T-cell (primary cell): Measurements from ENCODE around the gene MYH13. TPM values are rescaled to one million over a fixed set of nuclear protein-coding genes. Genes with fewer than 3 reads are reported as not detected.

ENCODE experiments used
- ATAC-seq, 4 experiments: fragments of 200-7000 bp in 3 of 4; fragments of 150-1000 bp in 1 of 4; cut with Tn5 transposase; replicated peaks in 1 of 4; 1 replicate in 3 of 4; 2 replicates in 1 of 4; pipeline ENCODE4 v1.10.0; 2021; ENCODE audit warnings: moderate library complexity in 3 of 4, mild to moderate bottlenecking in 2 of 4, moderate number of reproducible peaks in 1 of 4
- CTCF ChIA-PET, 2 donors: fragments of 300-600 bp; sonication (Branson Sonifier 250); formaldehyde crosslinking; loops; one replicate each; lab custom pipeline; 2022; ENCODE audit warnings: antibody characterized with exemption in 2 of 2; lab: Charles Lee
- POLR2A ChIA-PET, 2 donors: fragments of 300-600 bp; sonication (Branson Sonifier 250); formaldehyde crosslinking; loops; one replicate each; lab custom pipeline; 2022; ENCODE audit warnings: antibody characterized with exemption in 2 of 2; lab: Charles Lee
- DNase-seq, 35 experiments: peaks; one replicate each; pipeline versions ENCODE4 v3.0.0 to v3.0.0-alpha.2; 2013 to 2023
- H3K27ac ChIP-seq: one replicate; pipeline ENCODE4 v1.5.1; 2013; ENCODE audit warnings: low read length
- H3K27me3 ChIP-seq, 2 experiments: replicated peaks in 1 of 2; 1 replicate in 1 of 2; 2 replicates in 1 of 2; pipeline versions ENCODE4 v1.6.1 to v1.7.0; 2013; ENCODE audit warnings: low read length in 1 of 2, mixed read lengths in 1 of 2; ENCODE audit not compliant: control insufficient read depth in 2 of 2, insufficient read depth in 2 of 2; ENCODE audit errors: extremely low read depth in 1 of 2
- H3K36me3 ChIP-seq, 2 donors: 1 replicate in 1 of 2; 2 replicates in 1 of 2; pipeline versions ENCODE4 v1.6.1 to v1.7.0; 2013; ENCODE audit warnings: low read length in 1 of 2; ENCODE audit not compliant: control insufficient read depth in 2 of 2, insufficient read depth in 1 of 2; ENCODE audit errors: extremely low read depth in 1 of 2
- H3K4me1 ChIP-seq, 2 experiments: 1 replicate in 1 of 2; 2 replicates in 1 of 2; pipeline versions ENCODE4 v1.6.1 to v1.7.0; 2013; ENCODE audit warnings: low read length in 2 of 2, mixed read lengths in 1 of 2; ENCODE audit not compliant: insufficient read depth in 2 of 2, control insufficient read depth in 1 of 2; ENCODE audit errors: extremely low read depth in 1 of 2
- H3K4me3 ChIP-seq, 2 donors: 1 replicate in 1 of 2; 2 replicates in 1 of 2; pipeline versions ENCODE4 v1.5.1 to v1.7.0; 2013; ENCODE audit warnings: mild to moderate bottlenecking in 2 of 2, low read length in 1 of 2, moderate library complexity in 1 of 2; ENCODE audit not compliant: control insufficient read depth in 1 of 2; ENCODE audit errors: extremely low read depth in 1 of 2
- H3K9me3 ChIP-seq: 2 replicates; pipeline ENCODE4 v1.7.0; 2013
- H3K27ac Mint-ChIP-seq, 2 donors: one replicate each; pipeline ENCODE4 v1.8.0; 2020 to 2021; ENCODE audit warnings: mild to moderate bottlenecking in 2 of 2, mixed read lengths in 2 of 2
- H3K27me3 Mint-ChIP-seq, 2 donors: one replicate each; pipeline ENCODE4 v1.8.0; 2021 to 2022; ENCODE audit warnings: mixed read lengths in 2 of 2
- H3K36me3 Mint-ChIP-seq: one replicate; pipeline ENCODE4 v1.8.0; 2021; ENCODE audit warnings: mixed read lengths
- H3K4me1 Mint-ChIP-seq, 3 donors: one replicate each; pipeline ENCODE4 v1.8.0; 2020 to 2022; ENCODE audit warnings: mixed read lengths in 3 of 3, mild to moderate bottlenecking in 1 of 3
- H3K4me3 Mint-ChIP-seq, 3 donors: one replicate each; pipeline ENCODE4 v1.8.0; 2020 to 2022; ENCODE audit warnings: mild to moderate bottlenecking in 3 of 3, mixed read lengths in 3 of 3, moderate library complexity in 3 of 3
- H3K9me3 Mint-ChIP-seq, 3 donors: one replicate each; pipeline ENCODE4 v1.8.0; 2020 to 2022; ENCODE audit warnings: mixed read lengths in 3 of 3
- WGBS: methylation state at CpG from one replicate; pipeline ENCODE4 v1.1.5; 2013; ENCODE audit warnings: missing lambda C conversion rate; ENCODE audit not compliant: insufficient coverage; 5-methylcytosine and 5-hydroxymethylcytosine counted together
- total RNA-seq, 35 experiments: library from RNA in 6 of 35; stranded (reverse) in 6 of 35; fragments of 120-200 nt in 1 of 35; gene quantifications; one replicate each; pipeline versions ENCODE4 v1.2.1 to v1.2.4 and lab custom pipeline; 2013 to 2026

Gene MYH13
- total RNA-seq, 5 donors from 2014 or later (not counting 1 experiment from before 2014, with no cell fraction given) = not detected

DNA sequence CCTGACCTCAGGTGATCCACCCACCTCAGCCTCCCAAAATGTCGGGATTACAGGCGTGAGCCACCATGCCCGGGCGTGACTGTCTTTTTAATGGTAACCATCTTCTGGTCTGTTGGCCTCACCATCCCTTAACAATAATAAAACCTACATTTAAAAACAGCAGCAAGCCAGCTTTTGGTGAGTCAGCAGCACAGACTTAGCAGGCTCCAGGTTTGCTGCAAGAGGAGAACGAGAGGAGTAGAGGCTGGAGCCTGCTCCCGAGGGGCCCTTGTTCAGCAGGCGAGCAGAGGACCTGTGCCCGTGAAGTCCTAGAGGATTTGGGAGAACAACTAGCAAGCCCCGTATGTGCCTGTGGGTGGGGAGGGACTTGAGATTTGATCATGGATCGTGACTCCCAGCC is 35.7 kb downstream of the MYH13 start:
- no peaks in the 10 kb centered on the region for H3K36me3 ChIP-seq
- H3K36me3 Mint-ChIP-seq = no peaks in the 10 kb centered on the region
- H3K27ac Mint-ChIP-seq = no peak overlapping the region
- H3K27me3 ChIP-seq = no peaks in the 10 kb centered on the region
- POLR2A ChIA-PET = no interaction called here
- no peak overlapping the region for H3K27ac ChIP-seq
- H3K4me1 ChIP-seq = no peaks in the 10 kb centered on the region
- H3K4me3 ChIP-seq = no peak overlapping the region
- H3K9me3 Mint-ChIP-seq = no peaks in the 10 kb centered on the region
- H3K9me3 ChIP-seq = no peaks in the 10 kb centered on the region
- no peak for DNase-seq
- no peaks in the 10 kb centered on the region for H3K4me1 Mint-ChIP-seq
- 94% methylated on average over 5 of the region's 10 CpGs for WGBS
- no peaks in the 10 kb centered on the region for H3K27me3 Mint-ChIP-seq
- CTCF ChIA-PET = no interaction called here
- H3K4me3 Mint-ChIP-seq = no peak overlapping the region
- no peak for ATAC-seq

- no peaks in the 10 kb centered on the region for H3K36me3 Mint-ChIP-seq
- H3K4me3 Mint-ChIP-seq = no peak overlapping the region
- H3K27ac ChIP-seq = no peak overlapping the region
- H3K9me3 ChIP-seq = no peaks in the 10 kb centered on the region
- ChIA-PET POLR2A (no interaction called here), CTCF (no interaction called here)
- no peaks in the 10 kb centered on the region for H3K27me3 Mint-ChIP-seq
- DNase-seq = no peak
- H3K36me3 ChIP-seq = no peaks in the 10 kb centered on the region
- no peak overlapping the region for H3K27ac Mint-ChIP-seq
- H3K4me3 ChIP-seq = no peak overlapping the region
- no peak for ATAC-seq
- no peaks in the 10 kb centered on the region for H3K4me1 Mint-ChIP-seq
- H3K9me3 Mint-ChIP-seq = no peaks in the 10 kb centered on the region
- 66% methylated on average over 6 of the region's 7 CpGs for WGBS
- H3K4me1 ChIP-seq = no peaks in the 10 kb centered on the region
- H3K27me3 ChIP-seq = no peaks in the 10 kb centered on the region
These were observed 36.4 kb downstream of the MYH13 start for GRCh38 chr17:10336393-10336792.

GRCh38 chr17:10332515-10332914 is 40.3 kb downstream of the MYH13 start:
- no peak for DNase-seq
- no peak overlapping the region for H3K27ac ChIP-seq
- WGBS = 100% methylated on average over 1 of the region's 4 CpGs

GRCh38 chr17:10328971-10329923 is 43.6 kb downstream of the MYH13 start:
- WGBS = 81% methylated on average over 14 of the region's 15 CpGs

More at GRCh38 chr17:10332515-10332914, 40.3 kb downstream of the MYH13 start:
- Histone ChIP-seq H3K4me3 (no peak overlapping the region), H3K4me1 (no peaks in the 10 kb centered on the region), H3K27me3 (peaks cover 0 to 6% of the 10 kb centered on the region in 2 experiments), H3K36me3 (no peaks in the 10 kb centered on the region), H3K9me3 (no peaks in the 10 kb centered on the region)
- Mint-ChIP-seq H3K4me1 (peaks cover 0 to 3% (median 0%) of the 10 kb centered on the region in 3 donors), H3K9me3 (no peaks in the 10 kb centered on the region), H3K36me3 (no peaks in the 10 kb centered on the region), H3K27me3 (peaks cover 4 to 5% of the 10 kb centered on the region in 2 donors), H3K27ac (no peak overlapping the region), H3K4me3 (no peak overlapping the region)
- ChIA-PET POLR2A (no interaction called here), CTCF (no interaction called here)
- no peak for ATAC-seq

DNA sequence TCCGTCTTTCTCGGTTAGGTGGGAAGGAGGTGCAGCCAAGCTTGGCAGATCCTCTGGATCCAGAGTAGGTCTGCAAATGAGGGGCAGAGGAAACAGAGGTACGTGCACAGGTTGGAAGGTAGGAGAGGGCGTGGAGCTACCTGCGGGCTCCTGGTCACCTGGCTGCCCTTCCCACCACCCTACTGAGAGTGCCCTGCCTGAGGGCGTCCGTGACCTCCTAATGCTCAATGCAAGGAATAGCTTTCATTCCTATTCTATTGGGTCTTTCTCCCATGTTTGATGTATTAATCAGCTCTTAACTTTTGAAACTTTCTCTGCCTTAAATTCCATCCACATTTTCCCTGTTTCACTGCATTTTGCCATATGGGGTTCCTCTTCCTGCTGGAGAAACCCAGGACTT is 44.6 kb downstream of the MYH13 start:
- Mint-ChIP-seq H3K4me1 (peaks cover 0 to 3% (median 0%) of the 10 kb centered on the region in 3 donors), H3K9me3 (no peaks in the 10 kb centered on the region), H3K4me3 (no peak overlapping the region), H3K36me3 (no peaks in the 10 kb centered on the region), H3K27ac (no peak overlapping the region), H3K27me3 (peaks cover 5 to 6% of the 10 kb centered on the region in 2 donors)
- CTCF ChIA-PET = interaction anchor here in 1 of 2 donors (0.8 kb wide), 1 partner anchor 282 kb away, joined by 5 read pairs; no protein-coding TSS in a partner anchor
- no peak overlapping the region for H3K4me3 ChIP-seq
- no peaks in the 10 kb centered on the region for H3K36me3 ChIP-seq
- H3K9me3 ChIP-seq = no peaks in the 10 kb centered on the region
- ATAC-seq (no peak), DNase-seq (no peak)
- POLR2A ChIA-PET = no interaction called here
- H3K27ac ChIP-seq = no peak overlapping the region
- peaks cover 0 to 10% of the 10 kb centered on the region in 2 experiments for H3K27me3 ChIP-seq
- H3K4me1 ChIP-seq = no peaks in the 10 kb centered on the region
- 82% methylated on average over 3 of the region's 7 CpGs for WGBS

More at GRCh38 chr17:10328971-10329923, 43.6 kb downstream of the MYH13 start:
- DNase-seq = no peak
- Mint-ChIP-seq H3K27ac (no peak overlapping the region), H3K27me3 (peaks cover 5 to 6% of the 10 kb centered on the region in 2 donors), H3K9me3 (no peaks in the 10 kb centered on the region), H3K4me3 (no peak overlapping the region), H3K4me1 (peaks cover 0 to 3% (median 0%) of the 10 kb centered on the region in 3 donors), H3K36me3 (no peaks in the 10 kb centered on the region)
- H3K9me3 ChIP-seq = no peaks in the 10 kb centered on the region
- H3K4me1 ChIP-seq = no peaks in the 10 kb centered on the region
- no peak overlapping the region for H3K27ac ChIP-seq
- no peak for ATAC-seq
- ChIA-PET CTCF (interaction anchor here in 1 of 2 donors (0.8 kb wide), 1 partner anchor 281 kb away, joined by 5 read pairs; no protein-coding TSS in a partner anchor), POLR2A (no interaction called here)
- H3K36me3 ChIP-seq = no peaks in the 10 kb centered on the region
- H3K27me3 ChIP-seq = peaks cover 0 to 10% of the 10 kb centered on the region in 2 experiments
- H3K4me3 ChIP-seq = no peak overlapping the region

GRCh38 chr17:10327640-10328039 is 45.2 kb downstream of the MYH13 start:
- Mint-ChIP-seq H3K36me3 (no peaks in the 10 kb centered on the region), H3K9me3 (no peaks in the 10 kb centered on the region), H3K4me1 (peaks cover 0 to 3% (median 0%) of the 10 kb centered on the region in 3 donors), H3K4me3 (no peak overlapping the region), H3K27ac (no peak overlapping the region), H3K27me3 (peaks cover 5 to 6% of the 10 kb centered on the region in 2 donors)
- peak in 1 of 4 experiments; percentile 43 for ATAC-seq
- H3K36me3 ChIP-seq = no peaks in the 10 kb centered on the region
- peak; percentile 5 to 74 (median 44) for DNase-seq
- no peaks in the 10 kb centered on the region for H3K9me3 ChIP-seq
- CTCF ChIA-PET = interaction anchor here in 1 of 2 donors (0.5 kb wide), 1 partner anchor 833 kb away, joined by 5 read pairs; no protein-coding TSS in a partner anchor
- H3K27me3 ChIP-seq = peaks cover 0 to 10% of the 10 kb centered on the region in 2 experiments
- H3K27ac ChIP-seq = no peak overlapping the region
- WGBS = 41% methylated on average over 10 of the region's 10 CpGs
- H3K4me3 ChIP-seq = no peak overlapping the region
- POLR2A ChIA-PET = no interaction called here
- no peaks in the 10 kb centered on the region for H3K4me1 ChIP-seq
